ENCODE results near the gene CEL.
"Not testable (repeated sequence)": the region's sequence is repeated elsewhere in the genome, so short reads cannot be mapped to it uniquely, and the experiment has no call there.

CEL gene

DNA sequence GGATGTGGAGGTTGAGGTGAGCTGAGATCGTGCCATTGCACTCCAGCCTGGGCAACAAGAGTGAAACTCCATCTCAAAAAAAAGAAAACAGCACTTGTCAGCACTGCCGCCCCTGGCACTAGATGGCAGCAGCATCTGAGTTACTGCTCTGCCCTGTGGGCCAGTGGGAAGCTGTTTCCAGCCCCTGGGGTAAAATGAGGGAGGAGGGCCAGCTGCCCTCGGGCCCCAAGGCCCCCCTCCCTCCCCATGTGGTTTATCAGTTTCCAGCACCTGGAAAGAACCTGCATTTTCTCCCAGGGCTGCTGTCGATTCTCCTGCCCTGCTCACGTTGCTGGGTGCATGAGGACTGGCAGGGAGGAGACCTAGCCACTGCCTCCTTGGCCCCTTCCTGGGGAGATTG lies 13.2 kb upstream of the CEL start:
- DNase-seq (ENCODE audit: low spot score) = peak; percentile 58

- no peak for DNase-seq (ENCODE audit: low spot score)
These were observed 12.7 kb upstream of the CEL start for GRCh38 chr9:133049043-133049442.

DNA sequence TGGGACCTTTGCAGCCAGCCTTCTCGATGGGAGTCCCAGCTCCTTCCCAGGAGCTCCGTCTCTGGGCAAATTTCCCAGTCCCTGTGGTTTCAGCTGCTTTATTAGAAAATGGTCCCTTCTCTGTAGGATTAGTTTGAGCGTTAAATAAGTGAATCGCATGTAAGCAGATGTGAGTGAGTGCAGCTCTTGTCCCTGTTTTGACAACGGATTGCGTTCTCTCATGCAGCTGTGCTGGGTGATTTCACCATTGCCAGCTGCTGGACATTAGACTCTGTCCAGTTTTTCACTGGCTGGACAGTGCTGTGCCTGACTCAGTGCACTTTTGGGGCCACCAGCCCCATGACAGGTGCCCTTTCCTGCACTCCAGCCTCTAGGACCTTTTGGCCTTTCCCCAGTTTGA lies 11.6 kb upstream of the CEL start:
- DNase-seq (ENCODE audit: low spot score) = peak; percentile 67

DNA sequence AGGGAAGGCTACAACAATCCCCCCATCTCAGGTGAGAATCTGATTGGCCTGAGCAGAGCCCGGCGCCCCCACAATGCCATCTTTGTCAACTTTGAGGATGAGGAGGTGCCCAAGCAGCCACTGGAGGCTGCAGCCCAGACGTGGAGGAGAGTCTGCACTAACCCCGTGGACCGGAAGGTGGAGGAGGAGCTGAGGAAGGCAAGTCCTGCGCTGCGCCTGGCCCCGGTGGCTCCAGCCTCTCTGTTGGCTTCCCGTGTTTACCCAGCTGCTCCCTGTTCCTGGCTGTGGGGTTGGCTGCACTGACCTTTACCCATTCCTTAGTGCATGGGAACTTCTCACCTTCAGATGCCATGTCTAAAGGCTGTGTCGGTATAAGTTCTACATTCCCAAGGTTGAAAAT lies 11.0 kb upstream of the CEL start:
- no peak for DNase-seq (ENCODE audit: low spot score)

DNA sequence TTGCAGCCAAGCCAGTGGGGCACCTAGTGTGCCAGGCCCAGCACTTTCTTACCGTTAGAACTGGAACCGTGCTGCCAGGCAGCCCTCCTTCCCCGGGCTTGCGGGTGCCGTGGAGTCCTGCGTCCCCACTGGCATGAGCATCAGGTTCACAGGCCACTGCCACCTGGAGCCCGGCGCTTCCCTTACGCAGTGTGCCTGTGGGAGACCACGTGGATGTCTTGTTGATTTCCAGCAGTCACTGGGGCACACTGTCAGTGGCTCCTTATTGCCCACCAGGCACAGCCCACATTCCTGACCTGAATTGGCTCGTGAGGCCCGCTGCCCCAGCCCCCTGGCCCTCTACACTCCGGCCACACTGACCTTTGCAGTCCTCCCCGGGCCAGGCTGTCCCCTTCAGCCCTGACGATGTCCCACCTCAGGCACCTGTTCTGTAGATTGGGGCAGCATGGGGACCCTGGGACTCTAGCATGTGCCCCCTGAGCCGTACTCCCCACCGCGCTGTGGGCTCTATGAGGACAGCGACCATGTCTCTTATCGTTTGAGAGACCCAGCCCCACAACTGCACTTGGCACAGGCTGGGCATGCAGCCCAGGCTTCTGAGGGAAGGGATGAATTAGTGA lies 10.4 kb upstream of the CEL start:
- DNase-seq (ENCODE audit: low spot score) = no peak

DNA sequence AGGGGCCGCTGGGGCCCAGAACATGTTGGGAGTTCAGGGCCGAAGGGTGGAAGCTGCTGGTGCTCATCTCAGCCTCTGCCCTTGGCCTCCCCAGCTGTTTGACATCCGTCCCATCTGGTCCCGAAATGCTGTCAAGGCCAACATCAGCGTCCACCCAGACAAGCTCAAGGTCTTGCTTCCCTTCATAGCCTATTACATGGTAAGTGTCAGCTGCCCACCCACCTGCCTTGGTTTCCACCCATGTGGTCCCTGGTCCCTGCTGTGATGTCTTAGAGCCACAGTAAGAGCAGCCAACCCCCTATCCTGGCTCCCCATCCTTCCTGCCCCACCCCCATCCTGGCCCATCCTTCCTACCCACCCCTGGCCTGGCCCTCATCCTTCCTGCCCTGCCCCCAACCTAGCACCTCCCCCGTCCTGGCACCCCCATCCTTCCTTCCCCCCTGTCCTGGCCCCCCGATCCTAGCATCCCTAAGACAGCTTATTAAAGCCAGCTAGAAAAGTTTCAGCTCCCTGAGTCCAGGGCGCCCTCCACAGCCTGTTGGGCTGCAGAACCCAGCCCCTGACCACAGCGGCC lies 9.7 kb upstream of the CEL start:
- no peak for DNase-seq (ENCODE audit: low spot score)

DNA sequence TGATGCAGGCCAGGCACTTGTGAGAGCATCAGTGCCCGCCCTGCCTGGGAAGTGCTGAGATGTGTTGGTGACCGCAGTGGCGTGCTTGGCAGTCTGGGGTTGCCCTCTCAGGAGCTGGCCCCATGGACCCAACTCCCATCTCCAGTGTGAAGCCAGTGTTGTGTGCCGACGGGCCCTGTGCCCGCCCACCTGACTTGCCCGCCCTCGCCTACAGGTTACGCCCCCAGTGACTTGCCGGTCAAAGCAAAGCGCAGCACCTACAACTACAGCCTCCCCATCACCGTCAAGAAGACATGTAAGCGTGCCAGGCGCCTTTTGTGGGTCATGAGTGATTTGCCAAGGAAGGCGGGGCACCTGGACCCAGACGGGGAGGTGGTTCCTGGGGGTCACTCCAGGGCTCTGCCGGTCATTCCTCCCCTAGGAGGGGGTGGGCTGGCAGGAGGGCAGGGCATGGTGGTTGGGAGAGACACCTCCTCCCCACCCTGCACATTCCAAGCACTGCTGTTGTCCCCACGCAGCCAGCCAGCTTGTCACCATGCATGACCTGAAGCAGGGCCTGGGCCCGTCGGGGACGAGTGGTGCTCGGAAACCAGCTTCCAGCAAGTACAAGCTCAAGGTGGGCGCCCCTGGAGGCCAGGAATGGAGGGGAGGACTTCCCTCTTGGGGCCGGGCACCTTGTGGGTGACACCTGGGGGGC lies 7.4 kb upstream of the CEL start:
- no peak for DNase-seq (ENCODE audit: low spot score)

GRCh38 chr9:133054966-133055365 lies 6.8 kb upstream of the CEL start:
- DNase-seq (ENCODE audit: low spot score) = no peak

GRCh38 chr9:133055788-133056420 lies 5.9 kb upstream of the CEL start:
- DNase-seq (ENCODE audit: low spot score) = no peak

- no peak for DNase-seq (ENCODE audit: low spot score)
These were observed 5.2 kb upstream of the CEL start for GRCh38 chr9:133056533-133056932.

- DNase-seq (ENCODE audit: low spot score) = no peak
These were observed 4.8 kb upstream of the CEL start for GRCh38 chr9:133057006-133057405.

- DNase-seq (ENCODE audit: low spot score) = no peak
These were observed 4.2 kb upstream of the CEL start for GRCh38 chr9:133057553-133057952.

DNA sequence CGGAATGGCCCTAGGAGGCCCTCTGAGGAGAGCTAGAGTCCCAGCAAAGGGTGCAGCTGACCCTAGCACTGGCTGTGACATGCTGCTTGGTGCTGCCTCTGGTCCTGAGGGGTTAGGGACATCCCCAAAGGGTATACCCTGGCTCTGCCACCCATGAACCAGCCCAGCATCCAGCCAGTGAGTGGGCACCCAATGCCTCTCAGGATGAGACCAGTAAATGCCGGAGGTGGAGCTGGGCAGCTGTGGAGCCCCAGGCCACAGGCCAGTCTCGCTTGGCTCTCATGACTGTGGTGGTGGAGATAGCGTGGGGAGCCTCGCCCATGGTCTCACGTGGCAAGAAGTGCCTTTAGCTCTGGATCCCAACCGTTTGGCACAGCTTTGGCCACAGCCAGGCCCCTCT lies 3.7 kb upstream of the CEL start:
- no peak for DNase-seq (ENCODE audit: low spot score)

DNA sequence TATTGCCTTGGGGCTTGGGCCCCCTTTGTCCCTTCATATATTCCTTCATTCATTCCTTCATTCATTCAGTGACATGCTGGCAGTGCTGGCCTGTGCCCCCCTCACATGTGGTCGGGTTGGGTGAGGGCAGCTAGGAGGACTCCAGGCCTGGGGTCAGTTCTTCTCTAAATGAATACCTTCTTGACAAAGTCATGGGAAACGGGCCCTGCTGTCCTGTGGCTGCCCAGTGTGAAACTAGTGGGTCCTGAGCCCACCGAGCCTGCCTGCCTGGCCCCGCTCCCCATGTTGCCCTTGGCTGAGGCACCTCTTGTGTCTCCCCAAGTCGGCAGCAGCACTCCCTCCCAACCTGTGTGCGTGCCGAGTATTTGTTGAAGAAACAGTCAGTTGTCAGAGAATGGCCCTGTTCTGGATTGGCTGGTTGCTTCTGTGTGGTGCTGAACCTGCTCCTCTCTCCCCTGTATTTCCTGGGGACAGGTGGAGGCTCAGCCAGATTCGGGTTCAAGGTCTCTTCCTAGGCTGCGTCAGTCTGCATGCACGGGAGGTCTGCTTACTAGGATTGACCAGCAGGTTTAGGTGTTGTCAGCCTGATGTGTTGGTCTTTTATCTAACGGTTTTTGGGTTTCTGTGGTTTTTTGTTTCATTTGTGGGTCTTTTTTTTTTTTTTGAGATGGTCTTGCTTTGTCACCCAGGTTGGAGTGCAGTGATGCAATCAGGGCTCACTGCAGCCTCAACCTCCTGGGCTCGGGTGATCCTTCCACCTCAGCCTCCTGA lies 3.0 kb upstream of the CEL start:
- DNase-seq (ENCODE audit: low spot score) = no peak

DNA sequence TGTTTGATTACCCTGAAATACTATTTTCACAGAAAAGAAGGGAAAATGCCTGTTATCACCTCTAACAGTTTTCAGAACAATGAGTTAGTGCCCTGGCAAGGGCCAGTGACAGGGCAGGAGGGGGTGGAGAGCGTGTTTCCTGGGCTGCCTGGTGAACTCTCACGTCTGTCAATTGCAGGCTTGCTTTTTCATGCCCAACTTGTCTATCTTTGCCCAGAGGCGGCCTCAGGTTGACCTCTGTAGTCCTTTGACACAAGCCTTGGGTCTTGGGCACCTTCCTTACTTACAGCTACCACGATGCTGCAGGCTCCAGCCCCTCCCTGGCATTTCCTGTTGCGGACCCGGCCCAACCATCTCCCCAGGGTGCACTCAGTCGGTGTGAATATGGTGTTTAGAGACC lies 2.2 kb upstream of the CEL start:
- no peak for DNase-seq (ENCODE audit: low spot score)

DNA sequence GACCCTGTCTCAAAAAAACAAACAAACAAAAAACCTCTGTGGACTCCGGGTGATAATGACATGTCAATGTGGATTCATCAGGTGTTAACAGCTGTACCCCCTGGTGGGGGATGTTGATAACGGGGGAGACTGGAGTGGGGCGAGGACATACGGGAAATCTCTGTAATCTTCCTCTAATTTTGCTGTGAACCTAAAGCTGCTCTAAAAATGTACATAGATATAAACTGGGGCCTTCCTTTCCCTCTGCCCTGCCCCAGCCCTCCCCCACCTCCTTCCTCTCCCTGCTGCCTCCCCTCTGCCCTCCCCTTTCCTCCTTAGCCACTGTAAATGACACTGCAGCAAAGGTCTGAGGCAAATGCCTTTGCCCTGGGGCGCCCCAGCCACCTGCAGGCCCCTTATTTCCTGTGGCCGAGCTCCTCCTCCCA lies 1.4 kb upstream of the CEL start:
- DNase-seq (ENCODE audit: low spot score) = no peak

DNA sequence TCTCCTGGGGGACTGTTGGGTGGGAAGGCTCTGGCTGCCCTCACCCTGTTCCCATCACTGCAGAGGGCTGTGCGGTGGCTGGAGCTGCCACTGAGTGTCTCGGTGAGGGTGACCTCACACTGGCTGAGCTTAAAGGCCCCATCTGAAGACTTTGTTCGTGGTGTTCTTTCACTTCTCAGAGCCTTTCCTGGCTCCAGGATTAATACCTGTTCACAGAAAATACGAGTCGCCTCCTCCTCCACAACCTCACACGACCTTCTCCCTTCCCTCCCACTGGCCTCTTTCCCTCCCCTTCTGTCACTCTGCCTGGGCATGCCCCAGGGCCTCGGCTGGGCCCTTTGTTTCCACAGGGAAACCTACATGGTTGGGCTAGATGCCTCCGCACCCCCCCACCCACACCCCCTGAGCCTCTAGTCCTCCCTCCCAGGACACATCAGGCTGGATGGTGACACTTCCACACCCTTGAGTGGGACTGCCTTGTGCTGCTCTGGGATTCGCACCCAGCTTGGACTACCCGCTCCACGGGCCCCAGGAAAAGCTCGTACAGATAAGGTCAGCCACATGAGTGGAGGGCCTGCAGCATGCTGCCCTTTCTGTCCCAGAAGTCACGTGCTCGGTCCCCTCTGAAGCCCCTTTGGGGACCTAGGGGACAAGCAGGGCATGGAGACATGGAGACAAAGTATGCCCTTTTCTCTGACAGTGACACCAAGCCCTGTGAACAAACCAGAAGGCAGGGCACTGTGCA lies 590 bp upstream of the CEL start:
- not testable (repeated sequence) for DNase-seq (ENCODE audit: low spot score)

DNA sequence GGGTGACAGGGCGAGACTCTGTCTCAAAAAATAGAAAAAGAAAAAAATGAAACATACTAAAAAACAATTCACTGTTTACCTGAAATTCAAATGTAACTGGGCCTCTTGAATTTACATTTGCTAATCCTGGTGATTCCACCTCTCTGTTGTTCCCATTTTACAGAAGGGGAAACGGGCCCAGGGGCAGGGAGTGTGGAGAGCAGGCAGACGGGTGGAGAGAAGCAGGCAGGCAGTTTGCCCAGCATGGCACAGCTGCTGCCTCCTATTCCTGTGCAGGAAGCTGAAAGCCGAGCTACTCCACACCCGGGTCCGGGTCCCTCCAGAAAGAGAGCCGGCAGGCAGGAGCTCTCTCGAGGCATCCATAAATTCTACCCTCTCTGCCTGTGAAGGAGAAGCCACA lies 788 bp downstream of the CEL start:
- not testable (repeated sequence) for DNase-seq (ENCODE audit: low spot score)

GRCh38 chr9:133063159-133063499 lies 1.3 kb downstream of the CEL start:
- no peak for DNase-seq (ENCODE audit: low spot score)

DNA sequence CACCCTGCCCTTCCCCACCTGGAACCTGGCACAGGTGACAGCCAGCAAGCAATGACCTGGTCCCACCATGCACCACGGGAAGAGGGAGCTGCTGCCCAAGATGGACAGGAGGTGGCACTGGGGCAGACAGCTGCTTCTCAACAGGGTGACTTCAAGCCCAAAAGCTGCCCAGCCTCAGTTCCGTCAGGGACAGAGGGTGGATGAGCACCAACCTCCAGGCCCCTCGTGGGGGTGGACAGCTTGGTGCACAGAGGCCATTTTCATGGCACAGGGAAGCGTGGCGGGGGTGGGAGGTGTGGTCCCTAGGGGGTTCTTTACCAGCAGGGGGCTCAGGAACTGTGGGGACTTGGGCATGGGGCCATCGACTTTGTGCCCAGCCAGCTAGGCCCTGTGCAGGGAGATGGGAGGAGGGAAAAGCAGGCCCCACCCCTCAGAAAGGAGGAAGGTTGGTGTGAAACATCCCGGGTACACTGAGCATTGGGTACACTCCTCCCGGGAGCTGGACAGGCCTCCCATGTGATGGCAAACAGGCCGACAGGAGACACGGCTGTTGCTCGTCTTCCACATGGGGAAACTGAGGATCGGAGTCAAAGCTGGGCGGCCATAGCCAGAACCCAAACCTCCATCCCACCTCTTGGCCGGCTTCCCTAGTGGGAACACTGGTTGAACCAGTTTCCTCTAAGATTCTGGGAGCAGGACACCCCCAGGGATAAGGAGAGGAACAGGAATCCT lies 1.9 kb downstream of the CEL start:
- no peak for DNase-seq (ENCODE audit: low spot score)
